A549 (cell line): ENCODE results near the gene PRDM12. TPM values are rescaled to one million over a fixed set of nuclear protein-coding genes. Genes with fewer than 3 reads are reported as not detected.
A peak's percentile ranks its signal among the peaks of the same experiment; 100 is the strongest.

ENCODE experiments used
- ATAC-seq, 2 experiments: fragments of 200-7000 bp in 1 of 2; fragments of >200 bp in 1 of 2; cut with Nextera tagmentation in 1 of 2; cut with Tn5 transposase in 1 of 2; 3 replicates each; pipeline versions ENCODE4 v1.8.0 to v1.9.1; 2018 to 2020; ENCODE audit warnings: mild to moderate bottlenecking in 1 of 2, moderate library complexity in 1 of 2
- CTCF ChIA-PET: fragments of 300-600 bp; sonication (Branson Sonifier 250); formaldehyde crosslinking; extraction: SDS; loops from one replicate; lab custom pipeline; 2021; ENCODE audit warnings: antibody characterized with exemption, inconsistent platforms; lab: Yijun Ruan, JAX
- POLR2A ChIA-PET: fragments of 350-600 bp; formaldehyde crosslinking; extraction: SDS; loops from one replicate; lab custom pipeline; 2021; ENCODE audit warnings: antibody characterized with exemption, inconsistent platforms; lab: Yijun Ruan, JAX
- DNase-seq, 2 experiments: peaks; one replicate each; pipeline versions ENCODE4 v3.0.0 to v3.0.0-alpha.2; 2011 to 2016; ENCODE audit warnings: low read depth in 1 of 2, low spot score in 1 of 2
- FAIRE-seq: peaks from 2 replicates; lab custom pipeline; 2011; peaks lifted over from hg19 to GRCh38; lab: Jason Lieb, UNC
- H3K27ac ChIP-seq, 2 experiments: fragments of >200 bp; sonication (Bioruptor Twin); formaldehyde crosslinking; 3 replicates each; pipeline ENCODE4 v1.5.1; 2016 to 2017
- H3K4me1 ChIP-seq: fragments of >200 bp; sonication (Bioruptor Twin); formaldehyde crosslinking; 3 replicates; pipeline ENCODE4 v1.6.1; 2016
- H3K4me2 ChIP-seq: fragments of >200 bp; sonication (Bioruptor Twin); formaldehyde crosslinking; 3 replicates; pipeline ENCODE4 v1.6.1; 2016
- H3K4me3 ChIP-seq: fragments of >200 bp; sonication (Bioruptor Twin); formaldehyde crosslinking; 3 replicates; pipeline ENCODE4 v1.5.1; 2016
- H3K9me3 ChIP-seq: fragments of >200 bp; sonication (Bioruptor Twin); formaldehyde crosslinking; 3 replicates; pipeline ENCODE4 v1.6.1; 2016
- CBX2 ChIP-seq: fragments of 200-600 bp; sonication (generic); IDR thresholded peaks from 2 replicates; pipeline ENCODE4 v1.6.1; 2016; ENCODE audit warnings: low read depth, mild to moderate bottlenecking, borderline replicate concordance
- CEBPB ChIP-seq, 2 experiments: fragments of >200 bp in 1 of 2; sonication (Bioruptor Twin) in 1 of 2; formaldehyde crosslinking in 1 of 2; IDR thresholded peaks; 2 replicates each; pipeline ENCODE4 v1.6.1; 2012 to 2016
- CHD2 ChIP-seq: fragments of 150-350 bp; IDR thresholded peaks from 2 replicates; pipeline ENCODE4 v1.6.1; 2014; ENCODE audit warnings: low read length; ENCODE audit not compliant: partially characterized antibody
- CHD4 ChIP-seq: fragments of 200-600 bp; sonication (generic); IDR thresholded peaks from 2 replicates; pipeline ENCODE4 v1.6.1; 2016; ENCODE audit warnings: antibody characterized with exemption, mild to moderate bottlenecking, borderline replicate concordance
- EHF ChIP-seq: fragments of 250-450 bp; sonication (Bioruptor Pico); IDR thresholded peaks from 2 replicates; pipeline ENCODE4 v1.5.0; 2020; ENCODE audit warnings: mild to moderate bottlenecking
- ESRRA ChIP-seq: fragments of 150-350 bp; IDR thresholded peaks from 2 replicates; pipeline ENCODE4 v1.6.1; 2014; ENCODE audit warnings: mild to moderate bottlenecking, low read length, borderline replicate concordance
- FOSB ChIP-seq: fragments of 250-450 bp; sonication (Bioruptor Pico); IDR thresholded peaks from 2 replicates; pipeline ENCODE4 v1.5.0; 2020; ENCODE audit warnings: mild to moderate bottlenecking, moderate library complexity
- FOSL2 ChIP-seq, 2 experiments: fragments of 450-650 bp in 1 of 2; fragments of >200 bp in 1 of 2; sonication (Bioruptor Twin) in 1 of 2; formaldehyde crosslinking; IDR thresholded peaks; 2 replicates each; pipeline versions ENCODE4 v1.5.0 to v1.6.1; 2016 to 2020; ENCODE audit warnings: mild to moderate bottlenecking in 1 of 2, moderate library complexity in 1 of 2
- HDAC2 ChIP-seq: fragments of 200-600 bp; sonication (generic); IDR thresholded peaks from 2 replicates; pipeline ENCODE4 v1.6.1; 2016
- HEYL ChIP-seq: fragments of 250-450 bp; sonication (Bioruptor Pico); IDR thresholded peaks from 2 replicates; pipeline ENCODE4 v1.8.0; 2021; ENCODE audit warnings: mild to moderate bottlenecking, moderate library complexity
- HOXA7 ChIP-seq: fragments of 250-450 bp; sonication (Bioruptor Pico); IDR thresholded peaks from 2 replicates; pipeline ENCODE4 v1.5.0; 2020; ENCODE audit warnings: mild to moderate bottlenecking, moderate library complexity
- JUNB ChIP-seq: fragments of >200 bp; sonication (Bioruptor Twin); formaldehyde crosslinking; IDR thresholded peaks from 2 replicates; pipeline ENCODE4 v1.6.1; 2016
- KDM1A ChIP-seq: fragments of 200-600 bp; sonication (generic); IDR thresholded peaks from 2 replicates; pipeline ENCODE4 v1.6.1; 2016; ENCODE audit warnings: low read depth, mild to moderate bottlenecking
- MAFK ChIP-seq: fragments of 450-650 bp; IDR thresholded peaks from 2 replicates; pipeline ENCODE4 v1.6.1; 2014; ENCODE audit not compliant: partially characterized antibody
- NR3C1 ChIP-seq: fragments of >200 bp; sonication (Bioruptor Twin); formaldehyde crosslinking; IDR thresholded peaks from 3 replicates; pipeline ENCODE4 v1.6.1; 2017
- POLR2A ChIP-seq: IDR thresholded peaks from 2 replicates; pipeline ENCODE4 v1.6.1; 2012; ENCODE audit warnings: mild to moderate bottlenecking, low read length
- RFX5 ChIP-seq: fragments of 450-650 bp; IDR thresholded peaks from 2 replicates; pipeline ENCODE4 v1.7.1; 2014; ENCODE audit warnings: antibody characterized with exemption, mild to moderate bottlenecking, moderate library complexity
- RNF2 ChIP-seq: fragments of 200-600 bp; sonication (generic); IDR thresholded peaks from 2 replicates; pipeline ENCODE4 v1.6.1; 2016; ENCODE audit warnings: low read depth, mild to moderate bottlenecking, antibody characterized with exemption, moderate library complexity, borderline replicate concordance
- SREBF2 ChIP-seq: fragments of 450-650 bp; IDR thresholded peaks from 2 replicates; pipeline ENCODE4 v1.6.1; 2014; ENCODE audit warnings: mild to moderate bottlenecking, moderate library complexity
- ZC3H11A ChIP-seq: fragments of 450-650 bp; IDR thresholded peaks from 2 replicates; pipeline ENCODE4 v1.6.1; 2014; ENCODE audit warnings: antibody characterized with exemption, mild to moderate bottlenecking
- ZSCAN20 ChIP-seq: fragments of 250-450 bp; sonication (Bioruptor Pico); IDR thresholded peaks from 2 replicates; pipeline ENCODE4 v1.8.0; 2022; ENCODE audit warnings: mild to moderate bottlenecking, moderate library complexity
- WGBS: methylation state at CpG from one replicate; pipeline ENCODE4 v1.1.6; 2017; ENCODE audit errors: missing lambda C conversion rate; 5-methylcytosine and 5-hydroxymethylcytosine counted together
- polyA plus RNA-seq, 4 experiments: library from polyadenylated mRNA; depleted of rRNA in 3 of 4; stranded (reverse); fragments of >200 nt; fragmentation: RNase III in 1 of 4; extraction: RNeasy Plus Mini Kit Qiagen cat#74134 plus additional on column Dnase treatment in 1 of 4; gene quantifications; 2 replicates in 3 of 4; 3 replicates in 1 of 4; pipeline ENCODE4 v1.2.3, GENCODE V29; 2011 to 2017
- TF ChIP-seq, protein P1 (sequence below): fragments of 200-600 bp; sonication (generic); IDR thresholded peaks from 2 replicates; pipeline ENCODE4 v1.6.1; 2016; ENCODE audit warnings: antibody characterized with exemption, mild to moderate bottlenecking, moderate library complexity
- TF ChIP-seq, protein P2 (sequence below): IDR thresholded peaks from 2 replicates; pipeline ENCODE4 v1.6.1; 2012; ENCODE audit warnings: low read depth, borderline replicate concordance
- TF ChIP-seq, protein P3 (sequence below): IDR thresholded peaks from 2 replicates; pipeline ENCODE4 v1.6.1; 2012
- TF ChIP-seq, protein P4 (sequence below): IDR thresholded peaks from 2 replicates; pipeline ENCODE4 v1.6.1; 2012
- TF ChIP-seq, protein P5 (sequence below): fragments of 150-350 bp; IDR thresholded peaks from 2 replicates; pipeline ENCODE4 v1.6.1; 2014; ENCODE audit warnings: low read depth, mild to moderate bottlenecking, low read length

PRDM12 gene
- polyA plus RNA-seq, 2 of the 4 experiments (the other 2 are of a cell fraction): 0.09 to 0.17 TPM

DNA sequence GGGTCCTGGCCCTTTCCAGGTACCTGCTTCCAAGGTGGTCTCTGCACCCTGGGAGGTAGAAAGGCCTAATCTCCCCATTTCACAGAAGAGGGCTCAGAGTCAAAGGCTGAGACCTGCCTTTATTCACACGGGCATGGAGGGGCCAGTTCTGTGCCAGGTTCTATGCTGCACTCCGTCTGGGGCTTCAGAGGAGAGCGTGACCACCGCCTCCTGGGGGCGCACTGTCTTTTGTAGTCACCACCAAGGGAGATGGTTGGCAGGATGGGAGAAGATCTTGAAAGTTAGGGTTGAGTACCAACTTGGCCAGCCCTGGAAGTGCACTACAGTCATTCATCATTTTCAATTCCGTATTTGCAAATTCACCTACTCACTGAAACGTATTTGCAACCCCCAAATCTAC lies 23.7 kb upstream of the PRDM12 start:
- H3K27ac ChIP-seq: no peak overlapping the region
- peak in 1 of 2 experiments; percentile 66; a peak in 3 of 6 replicates for ATAC-seq
- TF ChIP-seq CBX2 (no peak), JUNB (no peak), ZSCAN20 (CRISPR knock-in tag) (no peak), CHD2 (no peak), CHD4 (no peak), HOXA7 (no peak), EHF (CRISPR knock-in tag) (no peak), MAFK (no peak), HEYL (CRISPR knock-in tag) (no peak), RFX5 (no peak), ZC3H11A (no peak), NR3C1 (no peak), FOSB (CRISPR knock-in tag) (no peak), POLR2A (no peak), CEBPB (IDR thresholded peaks at IDR 0.05) (no peak), KDM1A (no peak)
- TF ChIP-seq, protein P1, sequence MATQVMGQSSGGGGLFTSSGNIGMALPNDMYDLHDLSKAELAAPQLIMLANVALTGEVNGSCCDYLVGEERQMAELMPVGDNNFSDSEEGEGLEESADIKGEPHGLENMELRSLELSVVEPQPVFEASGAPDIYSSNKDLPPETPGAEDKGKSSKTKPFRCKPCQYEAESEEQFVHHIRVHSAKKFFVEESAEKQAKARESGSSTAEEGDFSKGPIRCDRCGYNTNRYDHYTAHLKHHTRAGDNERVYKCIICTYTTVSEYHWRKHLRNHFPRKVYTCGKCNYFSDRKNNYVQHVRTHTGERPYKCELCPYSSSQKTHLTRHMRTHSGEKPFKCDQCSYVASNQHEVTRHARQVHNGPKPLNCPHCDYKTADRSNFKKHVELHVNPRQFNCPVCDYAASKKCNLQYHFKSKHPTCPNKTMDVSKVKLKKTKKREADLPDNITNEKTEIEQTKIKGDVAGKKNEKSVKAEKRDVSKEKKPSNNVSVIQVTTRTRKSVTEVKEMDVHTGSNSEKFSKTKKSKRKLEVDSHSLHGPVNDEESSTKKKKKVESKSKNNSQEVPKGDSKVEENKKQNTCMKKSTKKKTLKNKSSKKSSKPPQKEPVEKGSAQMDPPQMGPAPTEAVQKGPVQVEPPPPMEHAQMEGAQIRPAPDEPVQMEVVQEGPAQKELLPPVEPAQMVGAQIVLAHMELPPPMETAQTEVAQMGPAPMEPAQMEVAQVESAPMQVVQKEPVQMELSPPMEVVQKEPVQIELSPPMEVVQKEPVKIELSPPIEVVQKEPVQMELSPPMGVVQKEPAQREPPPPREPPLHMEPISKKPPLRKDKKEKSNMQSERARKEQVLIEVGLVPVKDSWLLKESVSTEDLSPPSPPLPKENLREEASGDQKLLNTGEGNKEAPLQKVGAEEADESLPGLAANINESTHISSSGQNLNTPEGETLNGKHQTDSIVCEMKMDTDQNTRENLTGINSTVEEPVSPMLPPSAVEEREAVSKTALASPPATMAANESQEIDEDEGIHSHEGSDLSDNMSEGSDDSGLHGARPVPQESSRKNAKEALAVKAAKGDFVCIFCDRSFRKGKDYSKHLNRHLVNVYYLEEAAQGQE: no peak
- TF ChIP-seq, protein P2, sequence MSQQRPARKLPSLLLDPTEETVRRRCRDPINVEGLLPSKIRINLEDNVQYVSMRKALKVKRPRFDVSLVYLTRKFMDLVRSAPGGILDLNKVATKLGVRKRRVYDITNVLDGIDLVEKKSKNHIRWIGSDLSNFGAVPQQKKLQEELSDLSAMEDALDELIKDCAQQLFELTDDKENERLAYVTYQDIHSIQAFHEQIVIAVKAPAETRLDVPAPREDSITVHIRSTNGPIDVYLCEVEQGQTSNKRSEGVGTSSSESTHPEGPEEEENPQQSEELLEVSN: no peak
- TF ChIP-seq, protein P3, sequence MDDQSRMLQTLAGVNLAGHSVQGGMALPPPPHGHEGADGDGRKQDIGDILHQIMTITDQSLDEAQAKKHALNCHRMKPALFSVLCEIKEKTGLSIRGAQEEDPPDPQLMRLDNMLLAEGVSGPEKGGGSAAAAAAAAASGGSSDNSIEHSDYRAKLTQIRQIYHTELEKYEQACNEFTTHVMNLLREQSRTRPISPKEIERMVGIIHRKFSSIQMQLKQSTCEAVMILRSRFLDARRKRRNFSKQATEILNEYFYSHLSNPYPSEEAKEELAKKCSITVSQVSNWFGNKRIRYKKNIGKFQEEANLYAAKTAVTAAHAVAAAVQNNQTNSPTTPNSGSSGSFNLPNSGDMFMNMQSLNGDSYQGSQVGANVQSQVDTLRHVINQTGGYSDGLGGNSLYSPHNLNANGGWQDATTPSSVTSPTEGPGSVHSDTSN: no peak
- TF ChIP-seq, all 56 proteins: peak for 0
- POLR2A ChIA-PET: no interaction called here
- DNase-seq (no peak), FAIRE-seq (no peak)
- 75% methylated on average over 7 of the region's 7 CpGs for WGBS
- Histone ChIP-seq H3K9me3 (no peaks in the 10 kb centered on the region), H3K4me2 (no peak overlapping the region), H3K4me3 (no peak overlapping the region), H3K4me1 (no peaks in the 10 kb centered on the region)
- CTCF ChIA-PET: interaction anchor here (0.6 kb wide), 1 partner anchor 37 kb away, joined by 3 read pairs; no protein-coding TSS in a partner anchor

DNA sequence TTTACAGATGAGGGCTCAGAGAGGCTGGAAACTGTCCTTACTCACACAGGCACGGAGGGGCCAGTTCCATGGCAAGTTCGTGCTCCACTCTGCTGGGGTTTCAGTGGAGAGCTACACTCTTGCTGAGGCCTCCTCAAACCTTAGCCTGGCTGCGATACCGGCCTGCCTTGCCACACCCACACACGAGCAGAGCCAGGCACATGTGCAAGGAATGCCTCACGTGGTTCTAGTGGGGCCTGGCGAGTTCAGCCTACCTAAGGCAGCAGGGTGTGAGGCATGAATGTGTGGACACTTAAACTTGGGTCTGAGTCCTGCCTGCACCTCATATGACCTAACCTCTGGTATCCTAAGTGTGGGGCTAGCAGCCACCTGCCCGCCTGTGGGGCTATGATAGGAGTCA lies 21.5 kb upstream of the PRDM12 start:
- FAIRE-seq (no peak), ATAC-seq (no peak), DNase-seq (no peak)
- H3K4me2 ChIP-seq: no peak overlapping the region
- 73% methylated on average over 8 of the region's 8 CpGs for WGBS
- no peak overlapping the region for H3K4me3 ChIP-seq
- ChIA-PET CTCF (interaction anchor here (1.0 to 2.3 kb wide), 2 partner anchors 39 to 182 kb away, joined by 3 to 7 read pairs; no protein-coding TSS in a partner anchor), POLR2A (no interaction called here)
- H3K4me1 ChIP-seq: no peaks in the 10 kb centered on the region
- TF ChIP-seq HDAC2 (no peak), ESRRA (no peak), HOXA7 (no peak), RNF2 (no peak), MAFK (no peak), FOSL2 (IDR thresholded peaks at IDR 0.05) (no peak), FOSL2 (CRISPR knock-in tag; IDR thresholded peaks at IDR 0.05) (no peak), SREBF2 (no peak)
- TF ChIP-seq, protein P4, sequence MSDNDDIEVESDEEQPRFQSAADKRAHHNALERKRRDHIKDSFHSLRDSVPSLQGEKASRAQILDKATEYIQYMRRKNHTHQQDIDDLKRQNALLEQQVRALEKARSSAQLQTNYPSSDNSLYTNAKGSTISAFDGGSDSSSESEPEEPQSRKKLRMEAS: no peak
- TF ChIP-seq, protein P5, sequence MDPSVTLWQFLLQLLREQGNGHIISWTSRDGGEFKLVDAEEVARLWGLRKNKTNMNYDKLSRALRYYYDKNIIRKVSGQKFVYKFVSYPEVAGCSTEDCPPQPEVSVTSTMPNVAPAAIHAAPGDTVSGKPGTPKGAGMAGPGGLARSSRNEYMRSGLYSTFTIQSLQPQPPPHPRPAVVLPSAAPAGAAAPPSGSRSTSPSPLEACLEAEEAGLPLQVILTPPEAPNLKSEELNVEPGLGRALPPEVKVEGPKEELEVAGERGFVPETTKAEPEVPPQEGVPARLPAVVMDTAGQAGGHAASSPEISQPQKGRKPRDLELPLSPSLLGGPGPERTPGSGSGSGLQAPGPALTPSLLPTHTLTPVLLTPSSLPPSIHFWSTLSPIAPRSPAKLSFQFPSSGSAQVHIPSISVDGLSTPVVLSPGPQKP: no peak
- TF ChIP-seq, protein P1: no peak
- H3K9me3 ChIP-seq: peaks cover 2% of the 10 kb centered on the region; the same call in 1 of the 3 replicates
- no peak overlapping the region for H3K27ac ChIP-seq
